CD4-positive, alpha-beta memory T cell (primary cell): ENCODE data around the gene PHYKPL. TPM values are rescaled to one million over a fixed set of nuclear protein-coding genes. Genes with fewer than 3 reads are reported as not detected.
A peak's percentile ranks its signal among the peaks of the same experiment; 100 is the strongest.

Experiments
- CTCF ChIA-PET: fragments of 350-600 bp; sonication (Branson Sonifier 250); formaldehyde crosslinking; loops from one replicate; lab custom pipeline; 2021; ENCODE audit warnings: inconsistent platforms; ENCODE audit not compliant: partially characterized antibody; lab: Charles Lee
- POLR2A ChIA-PET: fragments of 350-600 bp; sonication (Branson Sonifier 250); formaldehyde crosslinking; loops from one replicate; lab custom pipeline; 2021; ENCODE audit not compliant: partially characterized antibody; lab: Charles Lee
- DNase-seq, 5 donors: peaks; one replicate each; pipeline versions ENCODE4 v3.0.0 to v3.0.0-alpha.2; 2020 to 2022; ENCODE audit warnings: mixed read lengths in 1 of 5
- H3K27ac ChIP-seq: one replicate; pipeline ENCODE4 v1.7.0; 2013; ENCODE audit warnings: low read depth, low read length
- H3K27me3 ChIP-seq: 2 replicates; pipeline ENCODE4 v1.7.0; 2013; ENCODE audit warnings: mild to moderate bottlenecking, low read length, moderate library complexity; ENCODE audit not compliant: insufficient read depth
- H3K36me3 ChIP-seq: 2 replicates; pipeline ENCODE4 v1.7.0; 2013; ENCODE audit warnings: mild to moderate bottlenecking, low read length, moderate library complexity; ENCODE audit not compliant: insufficient read depth
- H3K4me1 ChIP-seq: 2 replicates; pipeline ENCODE4 v1.7.0; 2013; ENCODE audit warnings: mild to moderate bottlenecking, low read length, moderate library complexity; ENCODE audit not compliant: insufficient read depth
- H3K4me3 ChIP-seq, 2 donors: one replicate each; pipeline ENCODE4 v1.7.0; 2013; ENCODE audit warnings: low read length in 2 of 2, mild to moderate bottlenecking in 1 of 2
- H3K9me3 ChIP-seq, 2 donors: one replicate each; pipeline ENCODE4 v1.7.0; 2013; ENCODE audit warnings: low read length in 2 of 2, control low read depth in 1 of 2; ENCODE audit not compliant: control insufficient read depth in 1 of 2
- H3K27ac Mint-ChIP-seq, 7 donors: one replicate each; pipeline ENCODE4 v1.8.0; 2020 to 2021; ENCODE audit warnings: mixed read lengths in 7 of 7, mild to moderate bottlenecking in 6 of 7, inconsistent platforms in 3 of 7, moderate library complexity in 3 of 7
- H3K27me3 Mint-ChIP-seq, 2 donors: one replicate each; pipeline ENCODE4 v1.8.0; 2020 to 2021; ENCODE audit warnings: mixed read lengths in 2 of 2
- H3K36me3 Mint-ChIP-seq, 2 donors: one replicate each; pipeline ENCODE4 v1.8.0; 2020 to 2021; ENCODE audit warnings: mixed read lengths in 2 of 2, inconsistent platforms in 1 of 2, mild to moderate bottlenecking in 1 of 2
- H3K4me1 Mint-ChIP-seq, 4 donors: one replicate each; pipeline ENCODE4 v1.8.0; 2020 to 2021; ENCODE audit warnings: mixed read lengths in 4 of 4, mild to moderate bottlenecking in 1 of 4
- H3K4me3 Mint-ChIP-seq, 8 donors: one replicate each; pipeline ENCODE4 v1.8.0; 2020 to 2021; ENCODE audit warnings: mixed read lengths in 8 of 8, mild to moderate bottlenecking in 7 of 8, moderate library complexity in 6 of 8, inconsistent platforms in 3 of 8
- H3K9me3 Mint-ChIP-seq, 8 donors: one replicate each; pipeline ENCODE4 v1.8.0; 2020 to 2021; ENCODE audit warnings: mixed read lengths in 8 of 8, mild to moderate bottlenecking in 5 of 8, inconsistent platforms in 3 of 8, moderate library complexity in 1 of 8
- intact Hi-C: fragments of 100-400 bp; cut with micrococcal nuclease; formaldehyde crosslinking; loops from one replicate; pipeline ENCODE4 v1.15.1; 2023
- polyA plus RNA-seq, 2 donors: library from polyadenylated mRNA; unstranded; fragments of 300-500 nt; fragmentation: Illumina TruSeq; gene quantifications; one replicate each; pipeline ENCODE4 v1.2.3, GENCODE V29; 2021
- total RNA-seq, 2 experiments: library from RNA; stranded (reverse); gene quantifications; one replicate each; pipeline ENCODE4 v1.2.3, GENCODE V29; 2021

The PHYKPL gene
- total RNA-seq: 100 to 1,000 TPM; 234 to 251 TPM
- polyA plus RNA-seq: 10 to 100 TPM; 38.7 to 44.6 TPM

DNA sequence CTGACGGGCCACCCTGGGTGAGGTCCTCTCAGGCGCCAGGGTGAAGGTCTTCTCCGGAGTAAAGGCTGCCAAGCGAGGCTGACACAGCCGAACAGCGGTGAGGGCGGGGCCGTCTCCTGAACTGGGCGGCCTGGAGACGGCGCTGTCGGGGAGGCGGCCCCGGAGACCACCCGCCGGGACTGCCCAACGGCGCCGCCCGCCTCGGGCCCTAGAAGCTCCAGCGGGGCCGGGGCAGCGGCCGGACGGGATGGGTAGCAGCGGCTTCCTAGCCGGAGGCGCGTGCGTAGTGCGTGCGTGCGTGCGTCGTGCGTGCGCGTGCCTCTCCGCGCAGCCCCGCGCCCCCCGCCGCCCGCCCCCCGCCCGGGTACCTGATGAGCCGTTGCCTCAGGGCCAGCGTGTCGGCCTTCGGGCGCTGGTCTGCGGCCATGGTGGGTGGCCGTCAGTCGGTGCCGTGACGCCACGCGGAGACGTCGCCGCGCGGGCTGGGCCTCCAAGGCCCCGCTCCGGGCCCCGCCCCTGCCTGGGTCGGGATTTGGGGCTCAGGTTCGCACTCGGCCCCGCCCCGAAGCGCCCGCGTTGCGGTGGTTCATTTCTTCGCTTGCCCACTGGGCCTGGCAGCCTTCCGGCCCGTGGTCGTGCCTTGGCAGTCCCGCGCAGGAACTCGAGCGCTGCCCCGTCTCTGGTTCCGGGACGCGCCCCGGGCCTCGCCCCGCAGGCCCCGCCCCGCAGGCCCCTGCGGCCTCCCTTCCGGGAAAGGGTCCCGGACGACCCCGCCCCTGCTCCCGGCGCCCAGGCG is at the start of gene PHYKPL:
Gene PHYKPL, minus strand, starts transcription at position 679 of the 796 bp plus-strand sequence. Its CDS starts 252 bp downstream, at position 427.
- Histone ChIP-seq H3K9me3 (no peaks in the 10 kb centered on the region), H3K27ac (peak within 1 kb of the TSS; percentile 82), H3K36me3 (peaks cover 29% of the 10 kb centered on the region), H3K27me3 (no peaks in the 10 kb centered on the region), H3K4me3 (peak within 1 kb of the TSS; percentile 62 to 74), H3K4me1 (peaks cover 49% of the 10 kb centered on the region)
- Mint-ChIP-seq H3K36me3 (peaks cover 29 to 42% of the 10 kb centered on the region in 2 donors), H3K9me3 (no peaks in the 10 kb centered on the region), H3K4me3 (peak within 1 kb of the TSS; percentile 82 to 90 (median 86)), H3K4me1 (peaks cover 25 to 74% (median 56%) of the 10 kb centered on the region in 4 donors), H3K27me3 (no peaks in the 10 kb centered on the region), H3K27ac (peak within 1 kb of the TSS; percentile 87 to 95 (median 91))
- CTCF ChIA-PET: interaction anchor here (1.3 kb wide), 1 partner anchor 19 kb away, joined by 3 read pairs; no protein-coding TSS in a partner anchor
- peak; percentile 61 to 71 (median 65) for DNase-seq
- intact Hi-C loops: loop anchor here (1.0 to 10.0 kb wide), 2 partner anchors 28 to 392 kb away; partner anchors contain the start of genes CLK4 and HNRNPAB
- POLR2A ChIA-PET: interaction anchor here (0.5 to 7.7 kb wide), 5 partner anchors 10 to 1230 kb away, joined by 3 to 72 read pairs (median 3); partner anchors contain the start of gene HNRNPAB

DNA sequence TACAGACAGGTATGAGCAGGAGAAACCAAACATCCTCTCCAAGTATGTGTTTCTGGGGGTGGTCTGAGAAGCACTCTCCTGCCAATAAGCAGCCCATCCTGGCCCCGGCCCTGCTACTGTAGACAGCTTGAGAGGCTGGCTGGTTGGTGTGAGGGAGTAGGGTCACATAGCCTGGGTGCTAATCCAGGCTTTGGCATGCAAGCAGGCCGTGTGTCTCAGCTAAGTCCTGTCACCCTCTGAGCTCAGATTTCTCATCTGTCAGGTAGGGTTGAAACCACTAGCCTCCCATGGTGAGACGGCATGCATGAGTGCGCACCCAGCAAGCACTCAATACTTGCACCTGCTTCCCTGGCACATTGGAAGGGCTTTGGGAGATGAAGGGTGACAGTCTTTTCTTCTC is 49.8 kb upstream of the PHYKPL start:
- CTCF ChIA-PET: interaction anchor here (1.1 kb wide), 1 partner anchor 20 kb away, joined by 3 read pairs; no protein-coding TSS in a partner anchor
- H3K27ac Mint-ChIP-seq: no peak overlapping the region
- Histone ChIP-seq H3K4me1 (no peaks in the 10 kb centered on the region), H3K27ac (no peak overlapping the region), H3K9me3 (peaks cover 0 to 5% of the 10 kb centered on the region in 2 donors), H3K36me3 (no peaks in the 10 kb centered on the region), H3K27me3 (no peaks in the 10 kb centered on the region), H3K4me3 (no peak overlapping the region)
- H3K27me3 Mint-ChIP-seq: peaks cover 5 to 9% of the 10 kb centered on the region in 2 donors
- H3K36me3 Mint-ChIP-seq: peaks cover 0 to 9% of the 10 kb centered on the region in 2 donors
- H3K4me1 Mint-ChIP-seq: peaks cover 0 to 8% (median 0%) of the 10 kb centered on the region in 4 donors
- peaks cover 3 to 14% (median 11%) of the 10 kb centered on the region in 8 donors for H3K9me3 Mint-ChIP-seq
- POLR2A ChIA-PET: no interaction called here
- intact Hi-C loops: no loop called here
- DNase-seq: no peak
- no peak overlapping the region for H3K4me3 Mint-ChIP-seq

- no peaks in the 10 kb centered on the region for H3K4me1 ChIP-seq
- peaks cover 5 to 9% of the 10 kb centered on the region in 2 donors for H3K27me3 Mint-ChIP-seq
- peaks cover 0 to 9% of the 10 kb centered on the region in 2 donors for H3K36me3 Mint-ChIP-seq
- H3K4me3 Mint-ChIP-seq: no peak overlapping the region
- H3K9me3 ChIP-seq: peaks cover 0 to 5% of the 10 kb centered on the region in 2 donors
- CTCF ChIA-PET: interaction anchor here (1.1 to 1.4 kb wide), 2 partner anchors 10 to 28 kb away, joined by 3 to 9 read pairs; no protein-coding TSS in a partner anchor
- H3K27me3 ChIP-seq: no peaks in the 10 kb centered on the region
- H3K4me1 Mint-ChIP-seq: peaks cover 0 to 8% (median 0%) of the 10 kb centered on the region in 4 donors
- DNase-seq: no peak
- H3K27ac ChIP-seq: no peak overlapping the region
- H3K27ac Mint-ChIP-seq: no peak overlapping the region
- peaks cover 3 to 14% (median 11%) of the 10 kb centered on the region in 8 donors for H3K9me3 Mint-ChIP-seq
- intact Hi-C loops: no loop called here
- H3K36me3 ChIP-seq: no peaks in the 10 kb centered on the region
- H3K4me3 ChIP-seq: no peak overlapping the region
- POLR2A ChIA-PET: no interaction called here
Observed at GRCh38 chr5:178281331-178281730, 48.7 kb upstream of the PHYKPL start.

DNA sequence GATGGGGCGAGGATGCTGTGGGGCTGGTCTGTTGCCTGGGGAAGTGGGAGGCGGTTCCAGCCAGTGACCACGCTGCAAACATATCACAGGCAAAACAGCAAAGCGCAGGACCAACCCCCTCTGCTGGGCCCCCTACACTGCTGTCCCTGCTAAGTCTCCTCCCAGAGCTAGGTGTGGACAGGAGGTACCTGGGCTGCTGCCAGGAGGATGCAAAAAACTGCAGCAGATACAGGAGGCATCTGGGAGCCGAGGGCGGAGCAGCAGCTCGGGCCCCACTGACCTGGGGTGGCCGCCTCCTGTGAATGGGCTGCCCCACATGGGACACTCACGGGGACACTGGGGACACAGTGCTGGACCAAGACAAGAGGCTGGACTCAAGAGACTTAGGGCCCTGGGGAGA is 48.0 kb upstream of the PHYKPL start:
- intact Hi-C loops: no loop called here
- no peak overlapping the region for H3K4me3 Mint-ChIP-seq
- H3K4me3 ChIP-seq: no peak overlapping the region
- peaks cover 0 to 8% (median 0%) of the 10 kb centered on the region in 4 donors for H3K4me1 Mint-ChIP-seq
- peaks cover 0 to 5% of the 10 kb centered on the region in 2 donors for H3K9me3 ChIP-seq
- H3K36me3 Mint-ChIP-seq: peaks cover 0 to 9% of the 10 kb centered on the region in 2 donors
- H3K36me3 ChIP-seq: no peaks in the 10 kb centered on the region
- H3K27ac Mint-ChIP-seq: no peak overlapping the region
- H3K9me3 Mint-ChIP-seq: peaks cover 3 to 18% (median 13%) of the 10 kb centered on the region in 8 donors
- POLR2A ChIA-PET: no interaction called here
- H3K27me3 Mint-ChIP-seq: peaks cover 5 to 9% of the 10 kb centered on the region in 2 donors
- H3K4me1 ChIP-seq: no peaks in the 10 kb centered on the region
- H3K27ac ChIP-seq: no peak overlapping the region
- DNase-seq: no peak
- CTCF ChIA-PET: interaction anchor here (0.8 to 1.8 kb wide), 4 partner anchors 9 to 271 kb away, joined by 3 to 9 read pairs (median 6); no protein-coding TSS in a partner anchor
- no peaks in the 10 kb centered on the region for H3K27me3 ChIP-seq

- CTCF ChIA-PET: interaction anchor here (0.8 to 1.8 kb wide), 4 partner anchors 8 to 272 kb away, joined by 3 to 9 read pairs (median 6); no protein-coding TSS in a partner anchor
- POLR2A ChIA-PET: no interaction called here
- Histone ChIP-seq H3K27ac (no peak overlapping the region), H3K36me3 (no peaks in the 10 kb centered on the region), H3K4me1 (no peaks in the 10 kb centered on the region), H3K27me3 (no peaks in the 10 kb centered on the region), H3K4me3 (no peak overlapping the region), H3K9me3 (peaks cover 0 to 5% of the 10 kb centered on the region in 2 donors)
- no peak overlapping the region for H3K27ac Mint-ChIP-seq
- intact Hi-C loops: no loop called here
- H3K4me3 Mint-ChIP-seq: no peak overlapping the region
- H3K36me3 Mint-ChIP-seq: peaks cover 0 to 9% of the 10 kb centered on the region in 2 donors
- H3K9me3 Mint-ChIP-seq: peaks cover 3 to 18% (median 13%) of the 10 kb centered on the region in 8 donors
- peaks cover 0 to 8% (median 0%) of the 10 kb centered on the region in 4 donors for H3K4me1 Mint-ChIP-seq
- H3K27me3 Mint-ChIP-seq: peaks cover 5 to 9% of the 10 kb centered on the region in 2 donors
- peak in 4 of 5 donors; percentile 15 to 26 (median 22) for DNase-seq
Observed at GRCh38 chr5:178279723-178280438, 47.3 kb upstream of the PHYKPL start.

DNA sequence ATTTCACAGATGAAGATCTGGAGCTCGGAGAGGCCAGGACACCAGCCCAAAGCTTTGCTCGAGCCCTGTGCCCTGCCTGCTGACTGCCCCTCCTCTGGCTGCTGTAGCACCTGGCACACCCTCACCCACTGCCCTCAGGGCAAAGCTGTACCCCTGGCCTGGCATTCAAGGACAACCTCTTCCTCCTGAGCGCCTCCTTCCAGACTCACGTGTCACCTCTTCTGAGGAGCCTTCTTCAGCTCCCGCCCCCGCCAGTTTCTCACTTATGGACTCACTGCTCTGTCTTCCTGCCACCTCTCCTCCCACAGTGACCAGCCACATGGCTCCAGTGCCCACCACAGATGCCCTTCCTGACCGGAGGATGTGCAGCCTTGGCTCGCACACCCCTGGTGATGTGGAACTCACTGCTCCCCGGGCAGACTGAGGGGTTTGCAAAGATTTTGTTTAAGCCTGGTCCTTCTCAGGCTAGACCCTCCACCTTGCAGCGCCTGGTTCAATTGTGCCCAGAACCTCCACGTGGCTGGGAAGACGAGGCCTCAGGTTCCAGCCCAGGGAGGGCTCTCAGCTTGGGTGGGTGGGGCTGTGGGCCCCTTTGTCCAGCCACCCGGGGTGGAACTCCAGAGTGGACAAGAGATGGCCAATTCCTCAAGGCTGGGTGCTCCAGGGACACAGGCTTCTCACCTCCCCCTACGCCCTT is 46.6 kb upstream of the PHYKPL start:
- no peak for DNase-seq
- Mint-ChIP-seq H3K27ac (no peak overlapping the region), H3K27me3 (peaks cover 5 to 9% of the 10 kb centered on the region in 2 donors), H3K9me3 (peaks cover 3 to 15% (median 12%) of the 10 kb centered on the region in 8 donors), H3K36me3 (peaks cover 0 to 9% of the 10 kb centered on the region in 2 donors), H3K4me1 (peaks cover 0 to 8% (median 0%) of the 10 kb centered on the region in 4 donors), H3K4me3 (no peak overlapping the region)
- ChIA-PET POLR2A (no interaction called here), CTCF (interaction anchor here (0.6 to 1.8 kb wide), 3 partner anchors 268 to 275 kb away, joined by 3 to 9 read pairs (median 3); no protein-coding TSS in a partner anchor)
- H3K36me3 ChIP-seq: no peaks in the 10 kb centered on the region
- H3K27ac ChIP-seq: no peak overlapping the region
- intact Hi-C loops: no loop called here
- H3K4me1 ChIP-seq: no peaks in the 10 kb centered on the region
- H3K4me3 ChIP-seq: no peak overlapping the region
- H3K27me3 ChIP-seq: no peaks in the 10 kb centered on the region
- peaks cover 0 to 5% of the 10 kb centered on the region in 2 donors for H3K9me3 ChIP-seq
